ENCODE results near the gene CDADC1.

DNA sequence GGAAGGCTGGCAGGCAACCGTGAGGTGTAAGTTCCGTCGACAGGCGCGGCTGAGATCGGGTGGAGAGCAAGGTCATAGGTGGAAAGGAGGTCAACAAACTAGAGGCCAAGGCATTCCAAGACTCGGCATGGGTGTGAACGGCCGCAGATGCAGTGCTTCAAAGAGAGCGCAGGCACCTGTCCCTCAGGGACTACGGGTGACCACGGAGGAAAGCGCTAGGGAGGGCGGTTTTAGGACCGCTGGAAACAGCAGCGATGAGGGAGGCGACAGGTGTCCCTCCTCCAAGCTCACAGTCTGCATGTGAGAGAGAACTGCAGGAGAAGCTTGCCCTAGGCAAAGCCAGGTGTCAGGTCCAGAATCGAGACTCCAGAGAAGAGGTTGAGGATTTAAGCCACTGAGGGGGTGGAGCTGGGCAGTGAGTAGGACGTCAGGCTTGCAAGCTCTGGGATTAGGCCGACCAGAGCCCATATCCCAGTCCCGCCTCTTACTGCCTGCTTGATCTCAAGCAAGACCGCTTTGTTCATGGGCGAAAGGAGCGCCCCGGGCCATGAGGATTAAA, 29.2 kb upstream of the CDADC1 start:
- TF ChIP-seq CTCF (IDR thresholded peaks at IDR 0.05) (no peak), EP300 (IDR thresholded peaks at IDR 0.05) (no peak)

Data from sigmoid colon (tissue), 4 donors.